Neural crest cell (in vitro differentiated cells): ENCODE data around the gene SND1. TPM values are rescaled to one million over a fixed set of nuclear protein-coding genes. Genes with fewer than 3 reads are reported as not detected.
"Not testable (repeated sequence)": the region's sequence is repeated elsewhere in the genome, so short reads cannot be mapped to it uniquely, and the experiment has no call there.

ENCODE experiments used
- DNase-seq: peaks from one replicate; pipeline ENCODE4 v3.0.0; 2021; ENCODE audit warnings: low read depth, mixed read lengths, low spot score
- H3K27ac Mint-ChIP-seq: one replicate; pipeline ENCODE4 v1.8.0; 2021; ENCODE audit warnings: mild to moderate bottlenecking, mixed read lengths; ENCODE audit not compliant: unreplicated experiment
- H3K27me3 Mint-ChIP-seq: 2 replicates; pipeline ENCODE4 v1.8.0; 2021; ENCODE audit warnings: low read depth, mild to moderate bottlenecking, mixed read lengths
- H3K36me3 Mint-ChIP-seq: 2 replicates; pipeline ENCODE4 v1.8.0; 2021; ENCODE audit warnings: low read depth, mild to moderate bottlenecking, mixed read lengths
- H3K4me1 Mint-ChIP-seq: 2 replicates; pipeline ENCODE4 v1.8.0; 2021; ENCODE audit warnings: mixed read lengths
- H3K4me3 Mint-ChIP-seq: one replicate; pipeline ENCODE4 v1.8.0; 2021; ENCODE audit warnings: mild to moderate bottlenecking, mixed read lengths
- H3K9me3 Mint-ChIP-seq: 2 replicates; pipeline ENCODE4 v1.8.0; 2021; ENCODE audit warnings: mixed read lengths
- CTCF ChIP-seq: fragments of 200-600 bp; sonication (generic); conservative IDR thresholded peaks from 2 replicates; pipeline ENCODE4 v1.5.0; 2021; ENCODE audit warnings: antibody characterized with exemption, mild to moderate bottlenecking
- total RNA-seq: library from RNA; stranded (reverse); gene quantifications from 2 replicates; pipeline ENCODE4 v1.2.1, GENCODE V29; 2021

SND1 gene
- total RNA-seq, 1 donor from 2014 or later = 184 TPM

- no peak for TF ChIP-seq CTCF
- Mint-ChIP-seq H3K4me3 (no peak overlapping the region), H3K36me3 (peaks cover 3% of the 10 kb centered on the region), H3K4me1 (peaks cover 30% of the 10 kb centered on the region), H3K9me3 (no peaks in the 10 kb centered on the region), H3K27me3 (no peaks in the 10 kb centered on the region), H3K27ac (peak overlapping the region; percentile 79)
- DNase-seq = no peak
Measured at GRCh38 chr7:127900732-127901685, 249.0 kb downstream of the SND1 start.

GRCh38 chr7:127901895-127902703, 250.1 kb downstream of the SND1 start:
- no peak overlapping the region for H3K4me3 Mint-ChIP-seq
- H3K27me3 Mint-ChIP-seq = no peaks in the 10 kb centered on the region
- no peak for DNase-seq
- no peak for TF ChIP-seq CTCF
- peak overlapping the region; percentile 43 for H3K27ac Mint-ChIP-seq
- H3K36me3 Mint-ChIP-seq = peaks cover 3% of the 10 kb centered on the region
- H3K9me3 Mint-ChIP-seq = no peaks in the 10 kb centered on the region
- peaks cover 32% of the 10 kb centered on the region for H3K4me1 Mint-ChIP-seq

GRCh38 chr7:127902753-127903152, 250.8 kb downstream of the SND1 start:
- H3K4me1 Mint-ChIP-seq = peaks cover 35% of the 10 kb centered on the region
- not testable (repeated sequence) for H3K27ac Mint-ChIP-seq, DNase-seq, H3K9me3 Mint-ChIP-seq, H3K27me3 Mint-ChIP-seq, H3K36me3 Mint-ChIP-seq, H3K4me3 Mint-ChIP-seq

- Mint-ChIP-seq H3K27me3 (no peaks in the 10 kb centered on the region), H3K9me3 (no peaks in the 10 kb centered on the region), H3K27ac (no peak overlapping the region), H3K4me1 (peaks cover 35% of the 10 kb centered on the region), H3K4me3 (no peak overlapping the region), H3K36me3 (peaks cover 3% of the 10 kb centered on the region)
- DNase-seq = no peak
- TF ChIP-seq CTCF = no peak
Measured at GRCh38 chr7:127903892-127904669, 252.1 kb downstream of the SND1 start.

- TF ChIP-seq CTCF = no peak
- Mint-ChIP-seq H3K4me1 (peaks cover 30% of the 10 kb centered on the region), H3K4me3 (no peak overlapping the region), H3K9me3 (no peaks in the 10 kb centered on the region), H3K27me3 (no peaks in the 10 kb centered on the region), H3K36me3 (peaks cover 3% of the 10 kb centered on the region), H3K27ac (peak overlapping the region; percentile 12)
- no peak for DNase-seq
Measured at GRCh38 chr7:127904670-127904985, 252.6 kb downstream of the SND1 start.
